Suppressor macrophage treated with lipopolysaccharide for 1 hour (primary cell): Measurements from ENCODE around the gene SNRNP200.
A peak's percentile ranks its signal among the peaks of the same experiment; 100 is the strongest.

ENCODE experiments used
- DNase-seq, 3 donors: peaks; one replicate each; pipeline ENCODE4 v3.0.0-alpha.2; 2020 to 2022

The SNRNP200 gene

GRCh38 chr2:96305091-96305978 lies at the start of gene SNRNP200:
SNRNP200 (minus strand) TSS chr2:96305546; CDS start chr2:96305437, 109 bp downstream.
- peak; percentile 91 to 96 (median 94) for DNase-seq

- DNase-seq: no peak
These were observed 49.1 kb upstream of the SNRNP200 start for GRCh38 chr2:96354492-96354891.

GRCh38 chr2:96353606-96354101 lies 48.3 kb upstream of the SNRNP200 start:
- DNase-seq: peak in 1 of 3 donors; percentile 21

- no peak for DNase-seq
These were observed 47.8 kb upstream of the SNRNP200 start for GRCh38 chr2:96353032-96353561.

GRCh38 chr2:96347395-96347794 lies 42.0 kb upstream of the SNRNP200 start:
- no peak for DNase-seq

- DNase-seq: peak; percentile 48 to 63 (median 57)
These were observed 40.6 kb upstream of the SNRNP200 start for GRCh38 chr2:96345868-96346462.

- DNase-seq: no peak
These were observed 40.1 kb upstream of the SNRNP200 start for GRCh38 chr2:96345438-96345837.

- no peak for DNase-seq
These were observed 38.7 kb upstream of the SNRNP200 start for GRCh38 chr2:96344011-96344410.

- no peak for DNase-seq
These were observed 36.7 kb upstream of the SNRNP200 start for GRCh38 chr2:96342085-96342484.

- DNase-seq: no peak
These were observed 36.3 kb upstream of the SNRNP200 start for GRCh38 chr2:96341641-96342040.

GRCh38 chr2:96340493-96341414 lies 35.4 kb upstream of the SNRNP200 start:
- DNase-seq: peak in 2 of 3 donors; percentile 35 to 36

- peak; percentile 56 to 83 (median 77) for DNase-seq
These were observed 31.5 kb upstream of the SNRNP200 start for GRCh38 chr2:96336873-96337272.

- DNase-seq: no peak
These were observed 30.9 kb upstream of the SNRNP200 start for GRCh38 chr2:96336104-96336775.

- no peak for DNase-seq
These were observed 28.4 kb upstream of the SNRNP200 start for GRCh38 chr2:96333708-96334107.

- DNase-seq: no peak
These were observed 25.1 kb upstream of the SNRNP200 start for GRCh38 chr2:96330407-96330806.

GRCh38 chr2:96329874-96330273 lies 24.5 kb upstream of the SNRNP200 start:
- no peak for DNase-seq

- DNase-seq: no peak
These were observed 24.1 kb upstream of the SNRNP200 start for GRCh38 chr2:96329456-96329855.

GRCh38 chr2:96326990-96327820 lies 21.9 kb upstream of the SNRNP200 start:
- peak in 1 of 3 donors; percentile 15 for DNase-seq

- peak in 1 of 3 donors; percentile 15 for DNase-seq
These were observed 21.2 kb upstream of the SNRNP200 start for GRCh38 chr2:96326564-96326963.

- DNase-seq: peak in 1 of 3 donors; percentile 20
These were observed 20.5 kb upstream of the SNRNP200 start for GRCh38 chr2:96325884-96326255.
